GM12892 (cell line): ENCODE results near the gene TFAP2A.

Source experiments
- POLR2A ChIP-seq: IDR thresholded peaks from 2 replicates; pipeline ENCODE4 v1.6.1; 2011; ENCODE audit warnings: low read depth, low read length, control low read depth
- POLR2AphosphoS5 ChIP-seq: IDR thresholded peaks from 2 replicates; pipeline ENCODE4 v1.6.1; 2011; ENCODE audit warnings: low read depth, low read length, control low read depth
- TAF1 ChIP-seq: IDR thresholded peaks from 2 replicates; pipeline ENCODE4 v1.6.1; 2011; ENCODE audit warnings: low read depth, mild to moderate bottlenecking, control low read depth, low read length, borderline replicate concordance

GRCh38 chr6:10421158-10421920, 6.5 kb upstream of the TFAP2A start:
- no peak for TF ChIP-seq POLR2A
- TF ChIP-seq POLR2AphosphoS5 = no peak
- TF ChIP-seq TAF1 = no peak
